ENCODE results near the gene MCF2L. TPM values are rescaled to one million over a fixed set of nuclear protein-coding genes. Genes with fewer than 3 reads are reported as not detected.

Gene MCF2L
- total RNA-seq, 1 experiment from 2014 or later: not detected

GRCh38 chr13:113005076-113005865 lies 36.3 kb downstream of the MCF2L start:
- no peak for DNase-seq
- Histone ChIP-seq H4K20me1 (ENCODE audit: insufficient read depth, low read depth, low read length) (no peaks in the 10 kb centered on the region), H3K27ac (ENCODE audit: low read length) (no peak overlapping the region), H3K9me3 (ENCODE audit: low read length) (no peaks in the 10 kb centered on the region), H3K4me3 (ENCODE audit: low read length) (no peak overlapping the region), H3K9me2 (replicated peaks; ENCODE audit: insufficient read depth, low read length) (no peaks in the 10 kb centered on the region), H3K9ac (ENCODE audit: low read length) (no peak overlapping the region), H3K4me2 (ENCODE audit: low read depth, low read length, poor library complexity, severe bottlenecking) (no peak overlapping the region), H3K36me3 (ENCODE audit: insufficient read depth, low read length) (no peaks in the 10 kb centered on the region), H3K79me2 (ENCODE audit: low read length) (no peaks in the 10 kb centered on the region), H2AFZ (ENCODE audit: low read length) (no peak overlapping the region), H3K4me1 (ENCODE audit: low read length) (no peaks in the 10 kb centered on the region), H3K27me3 (ENCODE audit: low read length) (no peaks in the 10 kb centered on the region)

- Histone ChIP-seq H3K9me3 (ENCODE audit: low read length) (no peaks in the 10 kb centered on the region), H3K4me1 (ENCODE audit: low read length) (no peaks in the 10 kb centered on the region), H3K9ac (ENCODE audit: low read length) (no peak overlapping the region), H4K20me1 (ENCODE audit: insufficient read depth, low read depth, low read length) (no peaks in the 10 kb centered on the region), H3K79me2 (ENCODE audit: low read length) (no peaks in the 10 kb centered on the region), H3K9me2 (replicated peaks; ENCODE audit: insufficient read depth, low read length) (no peaks in the 10 kb centered on the region), H3K4me2 (ENCODE audit: low read depth, low read length, poor library complexity, severe bottlenecking) (no peak overlapping the region), H3K4me3 (ENCODE audit: low read length) (no peak overlapping the region), H3K27me3 (ENCODE audit: low read length) (no peaks in the 10 kb centered on the region), H3K36me3 (ENCODE audit: insufficient read depth, low read length) (no peaks in the 10 kb centered on the region), H3K27ac (ENCODE audit: low read length) (no peak overlapping the region), H2AFZ (ENCODE audit: low read length) (no peak overlapping the region)
- DNase-seq: no peak
Observed at GRCh38 chr13:113005997-113006396, 37.0 kb downstream of the MCF2L start.

DNA sequence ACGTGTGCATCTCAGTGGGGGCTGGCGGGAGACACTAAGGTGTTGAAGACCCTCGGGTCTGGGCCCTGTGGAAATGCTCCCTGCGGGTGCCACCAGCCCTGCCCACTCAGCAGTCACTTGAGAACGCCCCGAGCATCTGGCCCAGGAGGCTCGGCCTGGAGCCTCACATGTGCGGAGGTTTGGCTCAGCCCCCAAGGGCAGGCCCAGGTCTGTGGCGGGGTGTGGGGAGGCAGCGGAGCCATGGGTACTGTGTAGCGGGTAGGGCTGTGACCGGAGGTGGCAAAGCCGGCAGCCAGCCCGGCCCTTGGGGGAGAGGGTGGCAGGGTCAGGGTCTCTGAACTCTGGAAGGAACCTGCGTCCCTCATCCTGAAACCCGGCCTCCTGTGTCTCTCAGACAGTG lies 37.6 kb downstream of the MCF2L start:
- Histone ChIP-seq H3K27me3 (ENCODE audit: low read length) (no peaks in the 10 kb centered on the region), H3K4me3 (ENCODE audit: low read length) (no peak overlapping the region), H3K9ac (ENCODE audit: low read length) (no peak overlapping the region), H3K9me3 (ENCODE audit: low read length) (no peaks in the 10 kb centered on the region), H3K4me1 (ENCODE audit: low read length) (no peaks in the 10 kb centered on the region), H3K4me2 (ENCODE audit: low read depth, low read length, poor library complexity, severe bottlenecking) (no peak overlapping the region), H3K79me2 (ENCODE audit: low read length) (no peaks in the 10 kb centered on the region), H3K9me2 (replicated peaks; ENCODE audit: insufficient read depth, low read length) (no peaks in the 10 kb centered on the region), H4K20me1 (ENCODE audit: insufficient read depth, low read depth, low read length) (no peaks in the 10 kb centered on the region), H3K27ac (ENCODE audit: low read length) (no peak overlapping the region), H3K36me3 (ENCODE audit: insufficient read depth, low read length) (no peaks in the 10 kb centered on the region), H2AFZ (ENCODE audit: low read length) (no peak overlapping the region)
- DNase-seq: no peak

DNA sequence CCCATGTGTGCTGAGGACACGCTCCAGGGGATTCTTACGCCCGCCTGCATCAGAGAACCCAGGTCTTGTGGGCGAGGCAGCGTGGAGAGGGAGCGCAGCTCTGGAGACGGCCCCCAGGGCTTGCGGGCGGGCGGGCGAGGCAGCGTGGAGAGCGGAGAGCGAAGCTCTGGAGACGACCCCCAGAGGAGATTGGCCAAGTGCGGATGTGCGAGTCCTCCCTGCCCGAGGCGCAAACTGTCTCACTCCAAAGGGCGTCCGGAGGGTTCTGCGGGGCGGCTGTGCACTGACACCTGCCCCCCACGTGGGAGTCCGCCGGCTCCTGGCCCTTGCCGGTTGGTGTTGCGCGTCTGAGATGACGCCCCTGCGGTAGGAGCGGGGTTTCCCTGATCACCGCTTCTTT lies 39.8 kb downstream of the MCF2L start:
- no peaks in the 10 kb centered on the region for H4K20me1 ChIP-seq (ENCODE audit: insufficient read depth, low read depth, low read length)
- no peak overlapping the region for H3K9ac ChIP-seq (ENCODE audit: low read length)
- H3K4me1 ChIP-seq (ENCODE audit: low read length): no peaks in the 10 kb centered on the region
- no peak for DNase-seq
- no peaks in the 10 kb centered on the region for H3K9me2 ChIP-seq (replicated peaks; ENCODE audit: insufficient read depth, low read length)
- no peak overlapping the region for H3K4me3 ChIP-seq (ENCODE audit: low read length)
- H2AFZ ChIP-seq (ENCODE audit: low read length): no peak overlapping the region
- no peak overlapping the region for H3K4me2 ChIP-seq (ENCODE audit: low read depth, low read length, poor library complexity, severe bottlenecking)
- no peaks in the 10 kb centered on the region for H3K9me3 ChIP-seq (ENCODE audit: low read length)
- H3K27me3 ChIP-seq (ENCODE audit: low read length): no peaks in the 10 kb centered on the region
- no peaks in the 10 kb centered on the region for H3K36me3 ChIP-seq (ENCODE audit: insufficient read depth, low read length)
- H3K79me2 ChIP-seq (ENCODE audit: low read length): no peaks in the 10 kb centered on the region
- H3K27ac ChIP-seq (ENCODE audit: low read length): no peak overlapping the region

GRCh38 chr13:113009743-113010509 lies 40.9 kb downstream of the MCF2L start:
- H3K9me3 ChIP-seq (ENCODE audit: low read length): no peaks in the 10 kb centered on the region
- DNase-seq: no peak
- H4K20me1 ChIP-seq (ENCODE audit: insufficient read depth, low read depth, low read length): no peaks in the 10 kb centered on the region
- no peaks in the 10 kb centered on the region for H3K79me2 ChIP-seq (ENCODE audit: low read length)
- no peak overlapping the region for H3K27ac ChIP-seq (ENCODE audit: low read length)
- no peaks in the 10 kb centered on the region for H3K4me1 ChIP-seq (ENCODE audit: low read length)
- no peak overlapping the region for H3K4me2 ChIP-seq (ENCODE audit: low read depth, low read length, poor library complexity, severe bottlenecking)
- no peak overlapping the region for H3K4me3 ChIP-seq (ENCODE audit: low read length)
- H3K9me2 ChIP-seq (replicated peaks; ENCODE audit: insufficient read depth, low read length): no peaks in the 10 kb centered on the region
- no peaks in the 10 kb centered on the region for H3K27me3 ChIP-seq (ENCODE audit: low read length)
- no peaks in the 10 kb centered on the region for H3K36me3 ChIP-seq (ENCODE audit: insufficient read depth, low read length)
- H2AFZ ChIP-seq (ENCODE audit: low read length): no peak overlapping the region
- no peak overlapping the region for H3K9ac ChIP-seq (ENCODE audit: low read length)

GRCh38 chr13:113010510-113010865 lies 41.5 kb downstream of the MCF2L start:
- DNase-seq: no peak
- Histone ChIP-seq H3K9me3 (ENCODE audit: low read length) (no peaks in the 10 kb centered on the region), H3K9ac (ENCODE audit: low read length) (no peak overlapping the region), H3K4me2 (ENCODE audit: low read depth, low read length, poor library complexity, severe bottlenecking) (no peak overlapping the region), H3K4me1 (ENCODE audit: low read length) (no peaks in the 10 kb centered on the region), H3K9me2 (replicated peaks; ENCODE audit: insufficient read depth, low read length) (no peaks in the 10 kb centered on the region), H2AFZ (ENCODE audit: low read length) (no peak overlapping the region), H3K4me3 (ENCODE audit: low read length) (no peak overlapping the region), H3K27ac (ENCODE audit: low read length) (no peak overlapping the region), H4K20me1 (ENCODE audit: insufficient read depth, low read depth, low read length) (no peaks in the 10 kb centered on the region), H3K79me2 (ENCODE audit: low read length) (no peaks in the 10 kb centered on the region), H3K36me3 (ENCODE audit: insufficient read depth, low read length) (no peaks in the 10 kb centered on the region), H3K27me3 (ENCODE audit: low read length) (no peaks in the 10 kb centered on the region)

DNA sequence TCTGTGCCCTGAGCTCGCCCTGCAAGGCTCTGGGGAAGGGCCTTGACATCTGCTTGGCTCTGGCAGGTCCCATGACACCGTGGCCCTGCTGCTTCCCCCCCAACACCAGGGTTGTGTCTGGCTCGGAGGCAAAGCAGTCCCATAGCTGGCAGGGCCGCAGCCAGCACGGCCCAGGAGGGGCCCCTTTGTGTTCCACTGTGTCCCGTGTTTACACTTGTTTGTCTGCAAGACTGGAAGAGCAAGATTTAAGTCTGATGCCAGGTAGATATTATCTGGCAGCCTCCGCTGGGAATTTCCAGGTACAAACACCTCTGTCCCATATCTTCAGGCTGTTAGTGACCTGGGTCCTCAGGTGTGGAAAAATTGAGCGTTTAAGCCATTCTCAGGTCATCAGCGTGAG lies 44.3 kb downstream of the MCF2L start:
- H3K9me3 ChIP-seq (ENCODE audit: low read length): no peaks in the 10 kb centered on the region
- H3K36me3 ChIP-seq (ENCODE audit: insufficient read depth, low read length): no peaks in the 10 kb centered on the region
- no peak overlapping the region for H3K9ac ChIP-seq (ENCODE audit: low read length)
- no peaks in the 10 kb centered on the region for H3K4me1 ChIP-seq (ENCODE audit: low read length)
- no peaks in the 10 kb centered on the region for H3K79me2 ChIP-seq (ENCODE audit: low read length)
- no peak overlapping the region for H3K27ac ChIP-seq (ENCODE audit: low read length)
- no peak overlapping the region for H2AFZ ChIP-seq (ENCODE audit: low read length)
- no peak overlapping the region for H3K4me3 ChIP-seq (ENCODE audit: low read length)
- no peaks in the 10 kb centered on the region for H3K9me2 ChIP-seq (replicated peaks; ENCODE audit: insufficient read depth, low read length)
- H3K27me3 ChIP-seq (ENCODE audit: low read length): no peaks in the 10 kb centered on the region
- H4K20me1 ChIP-seq (ENCODE audit: insufficient read depth, low read depth, low read length): no peaks in the 10 kb centered on the region
- no peak overlapping the region for H3K4me2 ChIP-seq (ENCODE audit: low read depth, low read length, poor library complexity, severe bottlenecking)
- DNase-seq: no peak

- Histone ChIP-seq H3K4me3 (ENCODE audit: low read length) (no peak overlapping the region), H3K36me3 (ENCODE audit: insufficient read depth, low read length) (no peaks in the 10 kb centered on the region), H3K9me2 (replicated peaks; ENCODE audit: insufficient read depth, low read length) (no peaks in the 10 kb centered on the region), H3K9ac (ENCODE audit: low read length) (no peak overlapping the region), H3K4me1 (ENCODE audit: low read length) (no peaks in the 10 kb centered on the region), H3K27me3 (ENCODE audit: low read length) (no peaks in the 10 kb centered on the region), H2AFZ (ENCODE audit: low read length) (no peak overlapping the region), H3K9me3 (ENCODE audit: low read length) (no peaks in the 10 kb centered on the region), H3K79me2 (ENCODE audit: low read length) (no peaks in the 10 kb centered on the region), H3K27ac (ENCODE audit: low read length) (no peak overlapping the region), H4K20me1 (ENCODE audit: insufficient read depth, low read depth, low read length) (no peaks in the 10 kb centered on the region), H3K4me2 (ENCODE audit: low read depth, low read length, poor library complexity, severe bottlenecking) (no peak overlapping the region)
- no peak for DNase-seq
Observed at GRCh38 chr13:113013878-113014751, 45.1 kb downstream of the MCF2L start.

Data from Karpas-422 (cell line).